A549 treated with CORT108297 at 1 μM for 4 hours (cell line): ENCODE measurements around the gene GRIN3A. TPM values are rescaled to one million over a fixed set of nuclear protein-coding genes. Genes with fewer than 3 reads are reported as not detected.

Experiments used
- total RNA-seq: library from RNA; stranded (reverse); fragments of 200-300 nt; extraction: Qiagen RNA extraction; gene quantifications from 5 replicates; pipeline ENCODE4 v1.2.3, GENCODE V29; 2022

The GRIN3A gene
- not detected in 5 replicates for total RNA-seq

DNA sequence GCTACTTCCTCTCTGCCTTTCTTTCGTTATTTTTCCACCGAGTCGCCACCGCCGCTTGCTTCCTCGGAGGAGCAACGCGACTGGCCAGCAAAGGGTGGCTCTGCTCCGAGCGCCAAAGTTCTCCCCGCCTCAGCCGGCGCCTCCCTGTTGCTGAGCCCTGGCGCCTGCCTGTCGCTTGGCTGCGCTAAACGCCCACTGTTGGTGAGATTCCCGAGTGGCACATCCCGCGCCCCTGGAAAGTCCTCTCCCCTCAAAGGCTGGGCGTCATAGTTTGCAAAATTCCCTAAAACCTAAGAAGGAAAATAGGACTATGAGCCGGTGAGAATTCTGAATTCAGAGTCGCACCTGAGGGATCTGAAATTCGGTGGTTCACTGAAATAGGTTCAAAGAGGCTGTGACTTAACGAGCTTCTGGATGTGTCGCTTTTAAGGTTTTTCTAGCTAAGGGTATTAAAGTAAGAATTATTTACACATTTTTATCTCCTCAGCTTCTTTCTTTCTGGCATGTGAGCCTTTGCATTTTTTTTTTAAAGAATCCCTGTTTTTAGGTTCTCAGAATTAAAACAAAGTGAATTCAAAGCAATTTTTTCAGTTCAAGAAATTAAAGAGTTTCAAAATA is at the start of gene GRIN3A:
Gene GRIN3A (minus strand): TSS at position 82 of the 618 bp plus-strand sequence. CDS start 668 bp downstream, outside the sequence.

DNA sequence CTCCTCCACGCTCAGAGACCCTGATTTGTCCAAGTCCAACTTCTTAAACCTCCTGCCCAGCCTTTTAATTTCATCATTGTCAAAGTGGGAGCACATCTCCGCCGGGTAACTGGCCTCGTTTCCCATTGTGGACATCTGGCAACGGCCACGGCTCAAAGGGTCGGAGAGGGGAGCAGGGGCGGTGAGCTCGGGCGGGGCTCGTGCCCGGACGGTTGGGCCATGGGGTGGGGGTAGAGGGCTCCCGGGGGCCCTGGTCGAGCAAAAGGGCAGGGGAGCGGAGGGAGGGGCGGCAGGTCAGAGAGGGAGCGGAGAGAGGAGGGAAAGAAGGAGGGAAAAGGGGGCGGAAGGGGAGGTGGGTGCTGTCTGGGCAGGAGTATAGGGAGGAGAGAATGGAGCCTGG is 143.7 kb downstream of the GRIN3A start, which contains the start of gene PPP3R2:
Gene PPP3R2 (minus strand): TSS at position 174 of the 400 bp plus-strand sequence. CDS start 48 bp downstream, at position 126.

DNA sequence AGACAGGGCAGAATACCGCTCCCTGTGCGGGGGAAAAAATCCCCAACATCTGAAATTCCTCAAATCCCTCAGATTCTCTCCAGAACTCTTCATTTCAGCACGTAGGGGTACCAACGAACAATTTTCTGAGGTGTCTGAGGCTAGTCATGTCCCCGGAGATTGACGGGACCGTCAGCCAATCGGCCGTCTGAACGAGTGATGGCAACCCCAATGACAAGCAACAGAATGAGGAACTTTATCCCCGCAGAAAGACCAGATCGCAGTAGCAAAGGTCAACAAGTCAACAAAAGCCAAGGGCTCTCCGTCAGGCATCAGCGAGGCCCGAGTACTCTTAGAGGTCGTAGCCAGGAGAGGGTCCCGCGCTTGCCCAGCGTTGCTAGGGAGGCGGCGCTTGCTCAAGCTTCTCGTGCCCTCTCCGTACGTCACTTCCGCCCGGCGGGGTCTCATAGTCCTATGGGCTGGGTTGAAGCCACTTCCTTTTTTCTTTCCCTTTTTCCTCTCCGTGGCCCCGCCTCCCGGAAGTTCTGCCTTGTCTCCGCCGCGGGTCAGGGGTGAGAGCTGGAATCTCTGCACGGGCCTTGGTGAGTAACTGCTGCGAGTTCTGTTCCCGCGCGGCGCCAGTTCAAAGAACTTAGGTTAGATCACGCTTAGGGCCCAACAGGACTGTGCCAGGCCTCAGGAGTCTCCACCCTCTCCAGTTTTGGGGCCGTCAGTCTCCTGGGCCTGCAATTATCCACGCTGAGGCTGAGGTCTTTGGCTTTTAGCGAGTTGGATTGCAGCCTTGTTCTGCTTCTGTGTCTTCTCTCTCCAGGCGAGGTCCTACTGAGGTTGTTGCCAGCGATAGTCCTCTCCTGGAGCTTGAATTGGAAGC is 204.9 kb downstream of the GRIN3A start, which contains the start of gene RNF20:
Gene RNF20 (plus strand): TSS at position 520 of the 871 bp plus-strand sequence. CDS start 1,571 bp downstream, outside the sequence.

Other genes with a start within 250 kb of the GRIN3A start
- gene RNF20, start 204.8 kb downstream of the GRIN3A start, total RNA-seq: 20.4 to 27.3 TPM (median 22.2 TPM) in 5 replicates
- not detected in 5 replicates for gene PPP3R2, start 143.7 kb downstream of the GRIN3A start, total RNA-seq